GM12878 (cell line): Measurements from ENCODE around the gene SPAG7. TPM values are rescaled to one million over a fixed set of nuclear protein-coding genes. Genes with fewer than 3 reads are reported as not detected.

Source experiments
- ATAC-seq: fragments of 200-7000 bp; cut with Tn5 transposase; 3 replicates; pipeline ENCODE4 v1.9.1; 2020; ENCODE audit warnings: mild to moderate bottlenecking, moderate library complexity
- BruUV-seq: library from RNA; stranded (reverse); fragments of 400-500 nt; replicated peaks from 2 replicates; lab custom pipeline; 2021; lab: Mats Ljungman, UMichigan
- CTCF ChIA-PET: fragments of 300-600 bp; sonication (Branson Sonifier 250); formaldehyde crosslinking; extraction: SDS; loops from one replicate; lab custom pipeline; 2021; ENCODE audit warnings: inconsistent platforms; lab: Yijun Ruan, JAX
- POLR2A ChIA-PET: fragments of 350-600 bp; formaldehyde crosslinking; extraction: SDS; loops from one replicate; lab custom pipeline; 2021; ENCODE audit warnings: inconsistent platforms; lab: Charles Lee
- RAD21 ChIA-PET: fragments of 300-600 bp; sonication (Branson Sonifier 250); formaldehyde crosslinking; loops from one replicate; lab custom pipeline; 2023; ENCODE audit warnings: antibody characterized with exemption; ENCODE audit not compliant: unreplicated experiment; lab: Charles Lee
- SMC1A ChIA-PET: fragments of 300-600 bp; sonication (Branson Sonifier 250); formaldehyde crosslinking; loops from one replicate; lab custom pipeline; 2023; ENCODE audit not compliant: unreplicated experiment, uncharacterized antibody; lab: Charles Lee
- DNase-seq: peaks from one replicate; pipeline ENCODE4 v3.0.0-alpha.2; 2011; ENCODE audit warnings: low read depth, low spot score
- FAIRE-seq: peaks from 3 replicates; lab custom pipeline; 2011; peaks lifted over from hg19 to GRCh38; lab: Jason Lieb, UNC
- H2AFZ ChIP-seq: 2 replicates; pipeline ENCODE4 v1.6.0; 2011; ENCODE audit warnings: low read depth, low read length, control low read depth; ENCODE audit not compliant: control insufficient read depth
- H3K27ac ChIP-seq: 2 replicates; pipeline ENCODE4 v1.5.1; 2011; ENCODE audit warnings: control low read depth; ENCODE audit not compliant: control insufficient read depth, insufficient read depth
- H3K27me3 ChIP-seq, 2 experiments: replicated peaks in 1 of 2; 2 replicates each; pipeline versions ENCODE4 v1.6.0 to v1.6.1; 2011; ENCODE audit warnings: low read length in 1 of 2; ENCODE audit not compliant: control insufficient read depth in 2 of 2, insufficient read depth in 2 of 2
- H3K36me3 ChIP-seq, 2 experiments: 2 replicates each; pipeline ENCODE4 v1.5.1; 2011; ENCODE audit warnings: low read length in 1 of 2; ENCODE audit not compliant: control insufficient read depth in 2 of 2, insufficient read depth in 2 of 2
- H3K4me1 ChIP-seq: 2 replicates; pipeline ENCODE4 v1.6.1; 2011; ENCODE audit warnings: mild to moderate bottlenecking, low read length, moderate library complexity, mixed read lengths; ENCODE audit not compliant: control insufficient read depth, insufficient read depth
- H3K4me2 ChIP-seq: 2 replicates; pipeline ENCODE4 v1.6.0; 2011; ENCODE audit warnings: control low read depth; ENCODE audit not compliant: control insufficient read depth, insufficient read depth
- H3K4me3 ChIP-seq: fragments of 200-600 bp; sonication (generic); 2 replicates; pipeline ENCODE4 v1.5.1; 2016
- H3K79me2 ChIP-seq: 2 replicates; pipeline ENCODE4 v1.6.0; 2011; ENCODE audit warnings: low read length; ENCODE audit not compliant: control insufficient read depth, insufficient read depth
- H3K9ac ChIP-seq: 2 replicates; pipeline ENCODE4 v1.8.0; 2011; ENCODE audit warnings: low read length, control low read depth, mixed read lengths; ENCODE audit not compliant: control insufficient read depth, insufficient read depth
- H3K9me3 ChIP-seq: replicated peaks from 3 replicates; pipeline ENCODE4 v1.5.1; 2011; ENCODE audit warnings: mild to moderate bottlenecking, low read length; ENCODE audit not compliant: control insufficient read depth, insufficient read depth
- H4K20me1 ChIP-seq: 2 replicates; pipeline ENCODE4 v1.6.0; 2011; ENCODE audit not compliant: control insufficient read depth, insufficient read depth
- MYC ChIP-seq: IDR thresholded peaks from 2 replicates; pipeline ENCODE4 v1.6.1; 2011; ENCODE audit warnings: mild to moderate bottlenecking, low read length, moderate library complexity, inconsistent platforms; ENCODE audit not compliant: insufficient read depth, insufficient replicate concordance, insufficient read length, severe bottlenecking
- POLR2A ChIP-seq: IDR thresholded peaks from 2 replicates; pipeline ENCODE4 v1.6.1; 2011; ENCODE audit warnings: low read depth, mild to moderate bottlenecking, low read length
- SRF ChIP-seq, 2 experiments: IDR thresholded peaks; 2 replicates each; pipeline ENCODE4 v1.6.1; 2011; ENCODE audit warnings: low read depth in 2 of 2, low read length in 2 of 2, mild to moderate bottlenecking in 1 of 2, moderate library complexity in 1 of 2
- WGBS: methylation state at CpG from one replicate; pipeline ENCODE4 v1.1.6; 2016; ENCODE audit warnings: low lambda C conversion rate; ENCODE audit not compliant: insufficient replicate concordance, insufficient coverage; ENCODE audit errors: missing lambda C conversion rate; 5-methylcytosine and 5-hydroxymethylcytosine counted together
- in situ Hi-C: fragments of 300-500 bp; cut with MboI; formaldehyde crosslinking; loops from 9 replicates; pipeline ENCODE4 v1.14.3; 2018; ENCODE audit warnings: mixed read lengths
- intact Hi-C: fragments of 100-400 bp; cut with micrococcal nuclease; formaldehyde crosslinking; loops from one replicate; pipeline ENCODE4 v1.14.2; 2022; ENCODE audit not compliant: unreplicated experiment
- polyA plus RNA-seq, 11 experiments: library from polyadenylated mRNA; depleted of rRNA in 4 of 11; unstranded in 6 of 11; stranded (reverse) in 5 of 11; fragments of >200 nt; fragmentation: Nextera tagmentation in 4 of 11; fragmentation: Illumina TruSeq in 1 of 11; extraction: Ambion mirVana in 4 of 11; extraction: Trizol in 1 of 11; gene quantifications; 1 replicate in 1 of 11; 2 replicates in 10 of 11; pipeline versions ENCODE4 v1.2.1 to v1.2.3, GENCODE V29; 2011 to 2016; ENCODE audit warnings: inconsistent platforms in 2 of 11, missing spikeins in 2 of 11, low read depth in 1 of 11
- total RNA-seq, 4 experiments: library from RNA; depleted of rRNA in 3 of 4; stranded (reverse); fragments of >200 nt in 3 of 4; fragmentation: Illumina TruSeq in 1 of 4; extraction: Trizol in 1 of 4; gene quantifications; 2 replicates each; pipeline versions ENCODE4 v1.2.1 to v1.2.3, GENCODE V29; 2013 to 2021
- TF ChIP-seq, protein P1 (sequence below): fragments of 450-650 bp; IDR thresholded peaks from 2 replicates; pipeline ENCODE4 v1.6.1; 2017; ENCODE audit warnings: mild to moderate bottlenecking

SPAG7 gene
- total and polyA plus RNA-seq, 10 of the 15 experiments (the other 5 are each of a cell fraction or from before 2014, with no cell fraction given) = 7.9 to 146 (median 88.7) TPM

DNA sequence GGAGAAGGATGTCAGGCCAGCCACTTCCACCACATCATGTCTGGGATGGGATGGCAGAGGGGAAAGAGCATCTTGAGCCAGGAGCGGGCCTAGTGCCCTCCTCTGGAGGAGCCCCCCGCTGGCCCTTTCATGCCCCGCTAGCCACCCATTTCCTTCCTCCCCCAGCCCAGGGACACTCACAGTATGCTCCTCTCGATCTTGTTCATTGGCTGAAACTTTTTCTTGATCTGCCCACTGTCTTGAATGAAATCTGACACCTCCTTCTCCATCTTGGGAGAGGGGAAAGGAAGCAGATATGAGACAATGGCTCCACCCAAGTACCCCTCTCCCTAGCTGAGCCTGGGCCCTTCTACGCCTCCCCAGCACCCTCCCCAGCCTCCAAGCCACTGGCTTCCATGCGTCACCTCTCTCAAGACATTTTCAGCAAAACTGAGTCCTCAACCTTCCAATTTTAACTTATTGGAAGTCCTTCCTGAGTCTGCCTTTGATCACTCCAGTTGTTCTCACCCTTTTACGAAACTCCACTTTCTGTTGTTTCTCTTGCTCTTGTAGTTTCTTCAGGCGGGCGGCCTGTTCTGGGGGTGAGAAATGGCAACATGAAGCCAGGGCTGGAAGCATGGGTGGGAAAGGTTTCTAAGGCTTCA, 7.2 kb downstream of the SPAG7 start:
- Histone ChIP-seq H3K9ac (no peak overlapping the region), H3K27ac (no peak overlapping the region), H3K27me3 (no peaks in the 10 kb centered on the region), H3K79me2 (peaks cover 4% of the 10 kb centered on the region), H3K9me3 (no peaks in the 10 kb centered on the region), H3K4me2 (no peak overlapping the region), H3K4me3 (no peak overlapping the region), H3K36me3 (peaks cover 4 to 10% of the 10 kb centered on the region in 2 experiments), H3K4me1 (peaks cover 1% of the 10 kb centered on the region), H2AFZ (no peak overlapping the region), H4K20me1 (no peaks in the 10 kb centered on the region)
- RAD21 ChIA-PET = no interaction called here
- TF ChIP-seq SRF (IDR thresholded peaks at IDR 0.05; ENCODE audit: low read depth in 2 of 2, low read length in 2 of 2) = no peak
- TF ChIP-seq, protein P1, sequence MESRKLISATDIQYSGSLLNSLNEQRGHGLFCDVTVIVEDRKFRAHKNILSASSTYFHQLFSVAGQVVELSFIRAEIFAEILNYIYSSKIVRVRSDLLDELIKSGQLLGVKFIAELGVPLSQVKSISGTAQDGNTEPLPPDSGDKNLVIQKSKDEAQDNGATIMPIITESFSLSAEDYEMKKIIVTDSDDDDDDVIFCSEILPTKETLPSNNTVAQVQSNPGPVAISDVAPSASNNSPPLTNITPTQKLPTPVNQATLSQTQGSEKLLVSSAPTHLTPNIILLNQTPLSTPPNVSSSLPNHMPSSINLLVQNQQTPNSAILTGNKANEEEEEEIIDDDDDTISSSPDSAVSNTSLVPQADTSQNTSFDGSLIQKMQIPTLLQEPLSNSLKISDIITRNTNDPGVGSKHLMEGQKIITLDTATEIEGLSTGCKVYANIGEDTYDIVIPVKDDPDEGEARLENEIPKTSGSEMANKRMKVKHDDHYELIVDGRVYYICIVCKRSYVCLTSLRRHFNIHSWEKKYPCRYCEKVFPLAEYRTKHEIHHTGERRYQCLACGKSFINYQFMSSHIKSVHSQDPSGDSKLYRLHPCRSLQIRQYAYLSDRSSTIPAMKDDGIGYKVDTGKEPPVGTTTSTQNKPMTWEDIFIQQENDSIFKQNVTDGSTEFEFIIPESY = no peak
- SMC1A ChIA-PET = no interaction called here
- POLR2A ChIA-PET = interaction anchor here (1.1 kb wide), 1 partner anchor 9 kb away, joined by 5 read pairs; the partner anchor contains the start of gene ENO3
- no TSS peak for BruUV-seq
- CTCF ChIA-PET = no interaction called here
- ATAC-seq (no peak), DNase-seq (no peak), FAIRE-seq (no peak)
- in situ Hi-C loops (no loop called here), intact Hi-C loops (no loop called here)
- 83% methylated on average over 9 of the region's 9 CpGs for WGBS

DNA sequence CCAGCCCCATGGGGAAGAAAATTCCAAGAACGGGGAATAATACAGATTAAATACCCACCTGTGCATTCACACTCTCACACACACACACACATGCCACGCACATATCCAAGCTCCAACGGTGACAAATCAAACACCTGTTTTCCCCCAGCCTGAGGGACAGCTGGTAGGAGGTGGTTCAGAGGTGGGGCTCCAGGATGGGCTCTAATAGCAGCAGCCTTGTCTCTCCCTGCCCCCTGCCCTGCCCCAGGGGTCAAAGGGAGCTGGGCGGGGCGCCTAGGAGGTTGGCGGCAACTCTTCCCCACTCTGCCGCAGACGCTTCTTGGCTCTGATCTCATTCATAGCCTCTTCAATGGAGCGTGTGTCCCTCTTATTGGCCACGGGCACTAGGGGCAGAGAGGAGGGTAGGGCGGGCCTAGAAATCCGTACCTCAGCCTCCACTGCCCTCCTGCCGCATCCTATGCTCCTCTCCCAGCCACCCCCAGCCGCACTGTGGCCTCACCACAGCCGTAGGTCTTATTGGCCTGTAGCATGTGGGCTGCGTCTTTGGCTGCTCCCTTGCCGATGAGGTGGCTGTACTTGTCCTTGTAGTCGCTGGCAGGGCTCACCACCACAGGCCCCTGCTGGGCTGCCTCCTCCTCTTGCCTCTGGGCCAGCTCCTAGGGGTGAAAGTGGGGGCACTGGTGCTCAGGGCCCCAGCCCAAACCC, 8.2 kb downstream of the SPAG7 start:
- no peaks in the 10 kb centered on the region for H3K4me1 ChIP-seq
- H3K27ac ChIP-seq = no peak overlapping the region
- no peaks in the 10 kb centered on the region for H3K27me3 ChIP-seq
- RAD21 ChIA-PET = no interaction called here
- 94% methylated on average over 18 of the region's 18 CpGs for WGBS
- H3K79me2 ChIP-seq = no peaks in the 10 kb centered on the region
- no peak overlapping the region for H2AFZ ChIP-seq
- in situ Hi-C loops = no loop called here
- H4K20me1 ChIP-seq = no peaks in the 10 kb centered on the region
- DNase-seq (no peak), ATAC-seq (no peak), FAIRE-seq (no peak)
- peaks cover 4 to 8% of the 10 kb centered on the region in 2 experiments for H3K36me3 ChIP-seq
- CTCF ChIA-PET = no interaction called here
- H3K4me2 ChIP-seq = no peak overlapping the region
- TF ChIP-seq MYC (no peak), POLR2A (0 out of 2 replicates have a peak, but pooled peaks have one; percentile 15)
- POLR2A ChIA-PET = interaction anchor here (1.1 kb wide), 1 partner anchor 8 kb away, joined by 5 read pairs; the partner anchor contains the start of gene ENO3
- TSS peak; percentile 83 for BruUV-seq
- no peak overlapping the region for H3K4me3 ChIP-seq
- SMC1A ChIA-PET = no interaction called here
- no peak overlapping the region for H3K9ac ChIP-seq
- no peaks in the 10 kb centered on the region for H3K9me3 ChIP-seq
- intact Hi-C loops = no loop called here
